ENCODE data around the gene PLXNA2. TPM values are rescaled to one million over a fixed set of nuclear protein-coding genes. Genes with fewer than 3 reads are reported as not detected.

The PLXNA2 gene
- total and polyA plus RNA-seq, 2 donors (not counting 1 experiment from before 2014, with no cell fraction given) = 0.31 to 1.2 TPM

GRCh38 chr1:208100106-208100505, 144.1 kb downstream of the PLXNA2 start:
- POLR2A ChIA-PET = no interaction called here

GRCh38 chr1:208098773-208099172, 145.4 kb downstream of the PLXNA2 start:
- Mint-ChIP-seq H3K4me1 (no peaks in the 10 kb centered on the region), H3K9me3 (ENCODE audit: insufficient read depth) (no peaks in the 10 kb centered on the region), H3K27me3 (peaks cover 4% of the 10 kb centered on the region), H3K4me3 (no peak overlapping the region), H3K27ac (no peak overlapping the region)
- H3K27me3 ChIP-seq (replicated peaks in 1 of 4; ENCODE audit: control extremely low read depth in 1 of 4, control insufficient read depth in 3 of 4, insufficient read depth in 4 of 4, low read length in 3 of 4) = no peaks in the 10 kb centered on the region
- no peak overlapping the region for H3K4me2 ChIP-seq (replicated peaks; ENCODE audit: low read depth, low read length, poor library complexity, severe bottlenecking)
- TF ChIP-seq EZH2 (IDR thresholded peaks at IDR 0.05; ENCODE audit: borderline replicate concordance, insufficient read depth, low read depth, low read length, poor library complexity, severe bottlenecking) (no peak), CTCF (IDR thresholded peaks at IDR 0.05) (no peak)
- CTCF ChIA-PET = no interaction called here
- no peaks in the 10 kb centered on the region for H4K20me1 ChIP-seq (ENCODE audit: control insufficient read depth, insufficient read depth, low read length, poor library complexity, severe bottlenecking)
- H3K79me2 ChIP-seq (ENCODE audit: control insufficient read depth, insufficient read depth, low read length) = no peaks in the 10 kb centered on the region
- ATAC-seq (ENCODE audit: low read depth) (no peak), DNase-seq (no peak)
- no peak overlapping the region for H3K27ac ChIP-seq (ENCODE audit: low read length in 2 of 2)
- H3K9me3 ChIP-seq (ENCODE audit: control extremely low read depth in 1 of 3, control insufficient read depth in 2 of 3, insufficient read depth in 1 of 3, low read length in 2 of 3) = no peaks in the 10 kb centered on the region
- whole genome bisulfite sequencing (ENCODE audit: insufficient coverage) = 96% methylated on average over 7 of the region's 7 CpGs
- POLR2A ChIA-PET = no interaction called here
- H3K36me3 ChIP-seq (replicated peaks in 1 of 2; ENCODE audit: control extremely low read depth in 1 of 2, control insufficient read depth in 1 of 2, extremely low read depth in 1 of 2, insufficient read depth in 2 of 2, low read length in 1 of 2) = no peaks in the 10 kb centered on the region
- no peak overlapping the region for H3K4me3 ChIP-seq (ENCODE audit: control extremely low read depth in 1 of 5, extremely low read depth in 1 of 5, insufficient read depth in 1 of 5, low read depth in 2 of 5, low read length in 4 of 5)
- no peaks in the 10 kb centered on the region for H3K4me1 ChIP-seq (ENCODE audit: control insufficient read depth in 2 of 2, insufficient read depth in 2 of 2, low read length in 2 of 2)
- H3K9ac ChIP-seq (ENCODE audit: low read length) = no peak overlapping the region
- H2AFZ ChIP-seq (ENCODE audit: insufficient read depth, low read depth, low read length, poor library complexity, severe bottlenecking) = no peak overlapping the region
- intact Hi-C loops (cut with micrococcal nuclease) = no loop called here

More at GRCh38 chr1:208100106-208100505, 144.1 kb downstream of the PLXNA2 start:
- Histone ChIP-seq H3K36me3 (replicated peaks in 1 of 2; ENCODE audit: control extremely low read depth in 1 of 2, control insufficient read depth in 1 of 2, extremely low read depth in 1 of 2, insufficient read depth in 2 of 2, low read length in 1 of 2) (no peaks in the 10 kb centered on the region), H3K27ac (ENCODE audit: low read length in 2 of 2) (no peak overlapping the region), H3K4me2 (replicated peaks; ENCODE audit: low read depth, low read length, poor library complexity, severe bottlenecking) (no peak overlapping the region), H3K4me3 (ENCODE audit: control extremely low read depth in 1 of 5, extremely low read depth in 1 of 5, insufficient read depth in 1 of 5, low read depth in 2 of 5, low read length in 4 of 5) (no peak overlapping the region), H3K4me1 (ENCODE audit: control insufficient read depth in 2 of 2, insufficient read depth in 2 of 2, low read length in 2 of 2) (no peaks in the 10 kb centered on the region), H3K27me3 (replicated peaks in 1 of 4; ENCODE audit: control extremely low read depth in 1 of 4, control insufficient read depth in 3 of 4, insufficient read depth in 4 of 4, low read length in 3 of 4) (no peaks in the 10 kb centered on the region), H3K79me2 (ENCODE audit: control insufficient read depth, insufficient read depth, low read length) (no peaks in the 10 kb centered on the region), H4K20me1 (ENCODE audit: control insufficient read depth, insufficient read depth, low read length, poor library complexity, severe bottlenecking) (no peaks in the 10 kb centered on the region), H2AFZ (ENCODE audit: insufficient read depth, low read depth, low read length, poor library complexity, severe bottlenecking) (no peak overlapping the region), H3K9ac (ENCODE audit: low read length) (no peak overlapping the region), H3K9me3 (ENCODE audit: control extremely low read depth in 1 of 3, control insufficient read depth in 2 of 3, insufficient read depth in 1 of 3, low read length in 2 of 3) (no peaks in the 10 kb centered on the region)
- Mint-ChIP-seq H3K4me1 (no peaks in the 10 kb centered on the region), H3K27me3 (peaks cover 11% of the 10 kb centered on the region), H3K4me3 (no peak overlapping the region), H3K9me3 (ENCODE audit: insufficient read depth) (no peaks in the 10 kb centered on the region), H3K27ac (no peak overlapping the region)
- ATAC-seq (ENCODE audit: low read depth) (no peak), DNase-seq (no peak)
- intact Hi-C loops (cut with micrococcal nuclease) = no loop called here
- TF ChIP-seq CTCF (IDR thresholded peaks at IDR 0.05) (no peak), EZH2 (IDR thresholded peaks at IDR 0.05; ENCODE audit: borderline replicate concordance, insufficient read depth, low read depth, low read length, poor library complexity, severe bottlenecking) (no peak)
- WGBS (ENCODE audit: insufficient coverage) = no CpG with 5 or more reads among the region's 4 CpGs
- CTCF ChIA-PET = no interaction called here
